ENCODE results near the gene HS1BP3. TPM values are rescaled to one million over a fixed set of nuclear protein-coding genes. Genes with fewer than 3 reads are reported as not detected.

HS1BP3 gene
- polyA plus RNA-seq, 4 donors = 18.5 to 39.7 (median 23.4) TPM

DNA sequence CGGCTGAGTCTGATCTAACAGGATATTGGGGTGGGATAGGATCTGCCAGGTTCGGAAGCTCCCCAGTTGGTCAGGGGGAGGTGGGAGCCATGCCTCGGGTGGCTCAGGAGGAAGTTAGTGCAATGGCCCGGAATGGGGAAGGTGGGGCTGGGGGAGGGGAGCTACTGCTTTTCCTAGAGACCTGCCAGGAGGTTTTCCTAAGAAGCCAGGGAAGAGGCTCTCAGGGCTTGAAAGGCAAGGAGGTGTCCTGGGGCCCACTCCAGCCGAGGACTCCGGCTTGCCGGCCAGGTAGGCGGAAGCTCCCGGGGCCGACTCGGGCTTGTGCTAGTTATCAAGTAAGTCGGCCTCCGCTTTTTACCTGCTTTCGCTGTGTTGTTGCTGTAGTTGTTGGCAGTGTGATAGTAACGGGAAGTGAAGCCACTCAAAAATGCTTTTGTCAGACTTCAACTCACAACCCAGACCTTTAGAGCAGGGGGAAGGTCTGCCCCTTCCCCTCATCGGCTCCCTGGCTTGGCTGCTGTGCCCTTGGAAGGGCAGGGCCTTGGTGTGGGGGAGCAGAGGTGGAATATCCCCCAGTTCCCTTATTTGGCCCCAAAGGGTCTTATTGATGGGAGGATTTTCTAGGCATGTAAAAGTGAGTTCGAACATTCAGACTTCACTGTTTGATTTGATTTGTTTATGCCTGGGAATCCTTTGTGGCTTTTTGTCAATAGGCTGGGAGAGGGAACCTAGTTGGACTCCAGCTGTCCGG is 21.5 kb upstream of the HS1BP3 start:
- peaks cover 19 to 70% (median 46%) of the 10 kb centered on the region in 3 donors for H3K27me3 ChIP-seq (ENCODE audit: control insufficient read depth in 3 of 3, insufficient read depth in 3 of 3, low read length in 3 of 3)
- peaks cover 0 to 3% (median 0%) of the 10 kb centered on the region in 3 donors for H3K36me3 ChIP-seq (ENCODE audit: control insufficient read depth in 3 of 3, insufficient read depth in 2 of 3, low read depth in 1 of 3, low read length in 3 of 3)
- FAIRE-seq (no peak), DNase-seq (peak in 1 of 2 donors; percentile 64)
- peaks cover 0 to 41% (median 0%) of the 10 kb centered on the region in 3 donors for H3K4me1 ChIP-seq (ENCODE audit: control insufficient read depth in 3 of 3, insufficient read depth in 2 of 3, low read depth in 1 of 3, low read length in 2 of 3)
- 15 to 30% (median 26%) methylated on average over 18 of the region's 18 CpGs for WGBS, 3 donors
- peaks cover 0 to 3% of the 10 kb centered on the region in 2 donors for H3K9me3 ChIP-seq (ENCODE audit: control insufficient read depth in 2 of 2, insufficient read depth in 1 of 2, low read depth in 1 of 2, low read length in 1 of 2)
- H3K27ac ChIP-seq (ENCODE audit: low read depth in 1 of 3, low read length in 2 of 3) = no peak overlapping the region
- H3K4me3 ChIP-seq (ENCODE audit: low read depth in 1 of 3, low read length in 3 of 3) = no peak overlapping the region

DNA sequence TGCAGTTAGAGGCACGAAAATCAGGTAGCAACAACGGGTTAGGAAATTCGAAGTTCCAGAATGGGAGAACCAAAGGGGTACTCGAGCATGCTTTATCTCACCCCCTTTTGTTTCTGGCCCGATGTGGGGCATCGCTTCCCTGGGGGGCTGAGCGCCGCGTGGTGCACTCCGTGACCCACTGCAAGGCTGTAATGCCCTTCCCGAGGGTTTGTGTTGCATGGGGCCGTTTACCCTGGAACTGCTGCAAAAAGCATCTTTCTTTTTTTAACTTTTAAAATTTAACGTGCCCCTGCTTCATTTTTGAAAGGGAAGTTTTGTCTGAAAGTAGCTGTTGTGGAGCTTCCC is 20.8 kb upstream of the HS1BP3 start:
- Histone ChIP-seq H3K36me3 (ENCODE audit: control insufficient read depth in 3 of 3, insufficient read depth in 2 of 3, low read depth in 1 of 3, low read length in 3 of 3) (no peaks in the 10 kb centered on the region), H3K9me3 (ENCODE audit: control insufficient read depth in 2 of 2, insufficient read depth in 1 of 2, low read depth in 1 of 2, low read length in 1 of 2) (peaks cover 0 to 3% of the 10 kb centered on the region in 2 donors), H3K4me1 (ENCODE audit: control insufficient read depth in 3 of 3, insufficient read depth in 2 of 3, low read depth in 1 of 3, low read length in 2 of 3) (peaks cover 0 to 41% (median 0%) of the 10 kb centered on the region in 3 donors), H3K27me3 (ENCODE audit: control insufficient read depth in 3 of 3, insufficient read depth in 3 of 3, low read length in 3 of 3) (peaks cover 19 to 73% (median 46%) of the 10 kb centered on the region in 3 donors), H3K27ac (ENCODE audit: low read depth in 1 of 3, low read length in 2 of 3) (no peak overlapping the region), H3K4me3 (ENCODE audit: low read depth in 1 of 3, low read length in 3 of 3) (no peak overlapping the region)
- WGBS, 3 donors = 10 to 17% (median 13%) methylated on average over 13 of the region's 13 CpGs
- DNase-seq (no peak), FAIRE-seq (no peak)

DNA sequence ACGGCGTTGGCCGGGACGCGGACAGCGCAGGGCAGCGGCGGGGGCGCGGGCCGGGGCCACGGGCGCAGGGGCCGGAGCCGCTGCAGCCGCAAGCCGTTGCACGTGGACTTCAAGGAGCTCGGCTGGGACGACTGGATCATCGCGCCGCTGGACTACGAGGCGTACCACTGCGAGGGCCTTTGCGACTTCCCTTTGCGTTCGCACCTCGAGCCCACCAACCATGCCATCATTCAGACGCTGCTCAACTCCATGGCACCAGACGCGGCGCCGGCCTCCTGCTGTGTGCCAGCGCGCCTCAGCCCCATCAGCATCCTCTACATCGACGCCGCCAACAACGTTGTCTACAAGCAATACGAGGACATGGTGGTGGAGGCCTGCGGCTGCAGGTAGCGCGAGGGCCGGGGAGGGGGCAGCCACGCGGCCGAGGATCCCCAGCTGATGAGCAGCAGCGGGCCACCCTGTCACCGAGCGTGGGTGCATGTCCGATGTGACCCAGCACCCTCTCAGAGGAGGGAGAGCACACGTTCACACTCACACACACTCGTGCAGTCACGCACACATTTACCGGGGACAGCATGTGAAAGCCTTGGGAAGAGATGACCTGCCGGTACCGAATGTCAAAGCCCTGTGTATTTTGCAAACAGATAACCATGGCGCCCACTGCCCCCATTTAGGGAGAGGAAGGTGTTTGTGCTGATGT is 20.3 kb upstream of the HS1BP3 start:
- Histone ChIP-seq H3K4me1 (ENCODE audit: control insufficient read depth in 3 of 3, insufficient read depth in 2 of 3, low read depth in 1 of 3, low read length in 2 of 3) (peaks cover 0 to 42% (median 0%) of the 10 kb centered on the region in 3 donors), H3K36me3 (ENCODE audit: control insufficient read depth in 3 of 3, insufficient read depth in 2 of 3, low read depth in 1 of 3, low read length in 3 of 3) (no peaks in the 10 kb centered on the region), H3K27me3 (ENCODE audit: control insufficient read depth in 3 of 3, insufficient read depth in 3 of 3, low read length in 3 of 3) (peaks cover 23 to 78% (median 48%) of the 10 kb centered on the region in 3 donors), H3K9me3 (ENCODE audit: control insufficient read depth in 2 of 2, insufficient read depth in 1 of 2, low read depth in 1 of 2, low read length in 1 of 2) (peaks cover 0 to 3% of the 10 kb centered on the region in 2 donors), H3K27ac (ENCODE audit: low read depth in 1 of 3, low read length in 2 of 3) (no peak overlapping the region), H3K4me3 (ENCODE audit: low read depth in 1 of 3, low read length in 3 of 3) (no peak overlapping the region)
- FAIRE-seq = no peak
- DNase-seq = peak in 1 of 2 donors; percentile 44
- WGBS, 3 donors = 15 to 31% (median 18%) methylated on average over 44 to 60 of the region's 60 CpGs

DNA sequence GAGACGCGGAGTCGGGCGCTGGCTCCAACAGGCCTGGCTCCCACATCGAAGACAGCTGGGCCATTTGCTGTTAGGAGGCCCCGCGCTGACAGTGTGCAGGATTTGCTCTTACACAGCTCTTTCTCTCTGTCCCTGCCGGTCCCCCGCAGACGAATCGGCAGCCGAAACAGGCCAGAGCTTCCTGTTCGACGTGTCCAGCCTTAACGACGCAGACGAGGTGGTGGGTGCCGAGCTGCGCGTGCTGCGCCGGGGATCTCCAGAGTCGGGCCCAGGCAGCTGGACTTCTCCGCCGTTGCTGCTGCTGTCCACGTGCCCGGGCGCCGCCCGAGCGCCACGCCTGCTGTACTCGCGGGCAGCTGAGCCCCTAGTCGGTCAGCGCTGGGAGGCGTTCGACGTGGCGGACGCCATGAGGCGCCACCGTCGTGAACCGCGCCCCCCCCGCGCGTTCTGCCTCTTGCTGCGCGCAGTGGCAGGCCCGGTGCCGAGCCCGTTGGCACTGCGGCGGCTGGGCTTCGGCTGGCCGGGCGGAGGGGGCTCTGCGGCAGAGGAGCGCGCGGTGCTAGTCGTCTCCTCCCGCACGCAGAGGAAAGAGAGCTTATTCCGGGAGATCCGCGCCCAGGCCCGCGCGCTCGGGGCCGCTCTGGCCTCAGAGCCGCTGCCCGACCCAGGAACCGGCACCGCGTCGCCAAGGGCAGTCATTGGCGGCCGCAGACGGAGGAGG is 19.6 kb upstream of the HS1BP3 start:
- no peaks in the 10 kb centered on the region for H3K36me3 ChIP-seq (ENCODE audit: control insufficient read depth in 3 of 3, insufficient read depth in 2 of 3, low read depth in 1 of 3, low read length in 3 of 3)
- FAIRE-seq = no peak
- DNase-seq = peak in 1 of 2 donors; percentile 71
- 10 to 15% (median 12%) methylated on average over 42 to 83 of the region's 83 CpGs for WGBS, 3 donors
- H3K9me3 ChIP-seq (ENCODE audit: control insufficient read depth in 2 of 2, insufficient read depth in 1 of 2, low read depth in 1 of 2, low read length in 1 of 2) = peaks cover 0 to 3% of the 10 kb centered on the region in 2 donors
- peaks cover 23 to 85% (median 54%) of the 10 kb centered on the region in 3 donors for H3K27me3 ChIP-seq (ENCODE audit: control insufficient read depth in 3 of 3, insufficient read depth in 3 of 3, low read length in 3 of 3)
- H3K27ac ChIP-seq (ENCODE audit: low read depth in 1 of 3, low read length in 2 of 3) = no peak overlapping the region
- H3K4me3 ChIP-seq (ENCODE audit: low read depth in 1 of 3, low read length in 3 of 3) = no peak overlapping the region
- peaks cover 0 to 42% (median 0%) of the 10 kb centered on the region in 3 donors for H3K4me1 ChIP-seq (ENCODE audit: control insufficient read depth in 3 of 3, insufficient read depth in 2 of 3, low read depth in 1 of 3, low read length in 2 of 3)

DNA sequence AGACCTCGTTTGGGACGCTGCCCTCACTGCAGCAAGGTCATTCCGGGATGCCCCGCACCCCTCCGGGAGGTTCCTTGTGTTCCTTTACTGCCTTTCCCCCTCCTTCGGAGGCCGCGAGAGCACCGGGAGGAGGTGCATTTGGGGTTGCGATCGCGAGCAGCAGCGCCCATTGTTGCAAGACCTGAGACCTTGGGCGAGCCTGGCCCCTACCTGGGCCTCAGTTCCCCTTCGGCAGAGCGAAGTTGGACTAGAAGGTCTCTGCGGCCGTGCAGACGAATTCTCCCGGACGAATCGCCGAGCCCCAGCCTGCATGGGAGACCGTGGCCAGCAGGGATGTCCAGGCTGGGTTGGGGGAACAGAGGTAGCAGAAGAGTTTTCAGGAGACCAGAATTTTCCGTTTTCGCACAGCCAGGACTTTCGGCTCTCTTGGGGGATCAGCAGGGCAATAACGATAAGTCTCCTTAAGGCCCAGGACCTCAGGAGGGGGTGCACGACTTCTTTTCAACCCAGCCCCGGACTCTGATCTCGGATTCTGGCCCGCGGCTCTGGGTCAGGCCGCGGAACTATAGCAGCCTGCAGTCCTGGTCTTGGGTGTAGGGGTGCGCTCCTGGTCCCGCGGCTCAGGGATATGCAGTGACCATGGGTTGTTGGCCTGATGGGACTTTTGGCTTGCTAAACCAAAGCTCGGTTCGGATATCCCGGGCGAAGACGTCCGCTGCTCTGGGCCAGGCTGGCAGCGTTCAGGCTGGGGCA is 18.8 kb upstream of the HS1BP3 start:
- no peak overlapping the region for H3K4me3 ChIP-seq (ENCODE audit: low read depth in 1 of 3, low read length in 3 of 3)
- no peak for DNase-seq
- 18 to 25% (median 23%) methylated on average over 45 of the region's 45 CpGs for WGBS, 3 donors
- peaks cover 0 to 3% of the 10 kb centered on the region in 2 donors for H3K9me3 ChIP-seq (ENCODE audit: control insufficient read depth in 2 of 2, insufficient read depth in 1 of 2, low read depth in 1 of 2, low read length in 1 of 2)
- H3K4me1 ChIP-seq (ENCODE audit: control insufficient read depth in 3 of 3, insufficient read depth in 2 of 3, low read depth in 1 of 3, low read length in 2 of 3) = peaks cover 0 to 39% (median 0%) of the 10 kb centered on the region in 3 donors
- H3K36me3 ChIP-seq (ENCODE audit: control insufficient read depth in 3 of 3, insufficient read depth in 2 of 3, low read depth in 1 of 3, low read length in 3 of 3) = no peaks in the 10 kb centered on the region
- H3K27ac ChIP-seq (ENCODE audit: low read depth in 1 of 3, low read length in 2 of 3) = no peak overlapping the region
- peaks cover 25 to 91% (median 62%) of the 10 kb centered on the region in 3 donors for H3K27me3 ChIP-seq (ENCODE audit: control insufficient read depth in 3 of 3, insufficient read depth in 3 of 3, low read length in 3 of 3)
- no peak for FAIRE-seq

DNA sequence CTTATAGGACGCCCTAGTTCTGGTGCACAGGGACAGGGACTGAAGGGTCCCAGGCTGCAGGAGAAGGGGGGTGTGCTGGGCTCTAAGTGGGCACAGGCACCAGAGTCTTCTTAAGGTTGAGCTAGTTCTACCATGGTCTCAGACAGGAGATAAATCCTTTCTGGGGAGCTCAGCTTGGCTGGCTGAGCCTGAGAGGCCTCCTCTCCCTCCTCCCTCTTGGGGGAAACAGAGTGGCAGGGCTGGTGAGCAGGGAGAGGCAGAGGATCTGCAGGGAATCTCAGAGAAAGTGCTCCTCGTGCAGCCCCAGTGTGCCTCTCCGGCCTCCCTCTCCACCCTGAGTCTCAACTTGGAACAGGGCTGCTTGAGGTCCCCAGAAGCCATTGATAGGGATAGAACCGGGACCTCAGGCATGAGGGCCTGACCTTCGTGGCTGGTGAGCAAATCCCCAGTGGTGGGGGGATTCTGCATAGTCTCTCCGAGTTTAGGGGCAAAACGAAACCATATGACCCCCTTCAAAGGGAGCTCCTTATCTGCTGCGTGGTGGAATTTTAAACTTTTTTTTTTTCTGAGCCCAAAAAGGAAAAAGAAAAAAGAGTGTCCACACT is 18.1 kb upstream of the HS1BP3 start:
- H3K27me3 ChIP-seq (ENCODE audit: control insufficient read depth in 3 of 3, insufficient read depth in 3 of 3, low read length in 3 of 3) = peaks cover 32 to 91% (median 68%) of the 10 kb centered on the region in 3 donors
- H3K4me1 ChIP-seq (ENCODE audit: control insufficient read depth in 3 of 3, insufficient read depth in 2 of 3, low read depth in 1 of 3, low read length in 2 of 3) = peaks cover 0 to 39% (median 0%) of the 10 kb centered on the region in 3 donors
- peaks cover 0 to 3% of the 10 kb centered on the region in 2 donors for H3K9me3 ChIP-seq (ENCODE audit: control insufficient read depth in 2 of 2, insufficient read depth in 1 of 2, low read depth in 1 of 2, low read length in 1 of 2)
- no peak overlapping the region for H3K4me3 ChIP-seq (ENCODE audit: low read depth in 1 of 3, low read length in 3 of 3)
- no peak for DNase-seq
- 51 to 63% (median 51%) methylated on average over 8 of the region's 8 CpGs for WGBS, 3 donors
- no peak overlapping the region for H3K27ac ChIP-seq (ENCODE audit: low read depth in 1 of 3, low read length in 2 of 3)
- H3K36me3 ChIP-seq (ENCODE audit: control insufficient read depth in 3 of 3, insufficient read depth in 2 of 3, low read depth in 1 of 3, low read length in 3 of 3) = no peaks in the 10 kb centered on the region
- no peak for FAIRE-seq

DNA sequence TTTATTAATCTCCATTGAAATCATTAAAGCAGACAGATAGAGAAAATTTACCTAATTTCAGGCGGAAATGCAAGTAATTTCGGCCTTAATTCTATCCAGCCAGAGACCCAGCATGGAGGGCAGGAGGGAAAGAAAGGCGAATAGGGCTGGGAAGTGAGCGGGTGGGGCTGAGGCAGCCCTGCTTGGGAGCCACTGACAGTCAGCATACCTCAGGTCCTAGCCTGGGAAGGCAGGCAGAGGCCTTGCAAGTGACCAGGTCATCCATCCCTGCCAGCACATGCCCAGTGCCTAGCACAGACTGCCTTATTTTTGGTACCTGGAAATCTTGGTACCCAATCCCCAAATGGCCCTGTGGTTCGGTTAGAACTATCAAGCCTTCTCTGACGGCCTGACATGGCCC is 17.6 kb upstream of the HS1BP3 start:
- Histone ChIP-seq H3K4me3 (ENCODE audit: low read depth in 1 of 3, low read length in 3 of 3) (no peak overlapping the region), H3K9me3 (ENCODE audit: control insufficient read depth in 2 of 2, insufficient read depth in 1 of 2, low read depth in 1 of 2, low read length in 1 of 2) (peaks cover 0 to 3% of the 10 kb centered on the region in 2 donors), H3K36me3 (ENCODE audit: control insufficient read depth in 3 of 3, insufficient read depth in 2 of 3, low read depth in 1 of 3, low read length in 3 of 3) (no peaks in the 10 kb centered on the region), H3K4me1 (ENCODE audit: control insufficient read depth in 3 of 3, insufficient read depth in 2 of 3, low read depth in 1 of 3, low read length in 2 of 3) (peaks cover 0 to 39% (median 0%) of the 10 kb centered on the region in 3 donors), H3K27me3 (ENCODE audit: control insufficient read depth in 3 of 3, insufficient read depth in 3 of 3, low read length in 3 of 3) (peaks cover 32 to 91% (median 68%) of the 10 kb centered on the region in 3 donors), H3K27ac (ENCODE audit: low read depth in 1 of 3, low read length in 2 of 3) (no peak overlapping the region)
- no peak for DNase-seq
- no peak for FAIRE-seq
- WGBS, 3 donors = 93 to 96% (median 96%) methylated on average over 5 to 6 of the region's 6 CpGs

Data from small intestine (tissue), 7 donors.